Smooth muscle cell (in vitro differentiated cells): Measurements from ENCODE around the gene NKAPL. TPM values are rescaled to one million over a fixed set of nuclear protein-coding genes. Genes with fewer than 3 reads are reported as not detected.

ENCODE experiments used
- DNase-seq: peaks from one replicate; lab custom pipeline; 2025; ENCODE audit not compliant: unreplicated experiment; lab: John Stamatoyannopoulos, UW
- H2AFZ ChIP-seq: fragments of 200-600 bp; sonication (generic); 2 replicates; pipeline ENCODE4 v1.6.0; 2016; ENCODE audit warnings: antibody characterized with exemption, low read depth, mild to moderate bottlenecking
- H3F3A ChIP-seq: fragments of 200-600 bp; sonication (generic); 2 replicates; pipeline ENCODE4 v1.6.0; 2017; ENCODE audit warnings: antibody characterized with exemption, low read depth
- H3K27ac ChIP-seq: fragments of 200-600 bp; sonication (generic); 2 replicates; pipeline ENCODE4 v1.5.1; 2016; ENCODE audit warnings: low read depth, mild to moderate bottlenecking
- H3K27me3 ChIP-seq: fragments of 200-600 bp; sonication (generic); 2 replicates; pipeline ENCODE4 v1.6.1; 2016; ENCODE audit warnings: low read depth, mild to moderate bottlenecking
- H3K36me3 ChIP-seq: fragments of 200-600 bp; sonication (generic); 2 replicates; pipeline ENCODE4 v1.5.1; 2016; ENCODE audit warnings: low read depth
- H3K4me1 ChIP-seq: fragments of 200-600 bp; sonication (generic); 2 replicates; pipeline ENCODE4 v1.5.1; 2016; ENCODE audit warnings: low read depth
- H3K4me2 ChIP-seq: fragments of 200-600 bp; sonication (generic); 2 replicates; pipeline ENCODE4 v1.6.0; 2016; ENCODE audit warnings: mild to moderate bottlenecking
- H3K4me3 ChIP-seq: fragments of 200-600 bp; sonication (generic); 2 replicates; pipeline ENCODE4 v1.5.1; 2016; ENCODE audit warnings: mild to moderate bottlenecking
- H3K79me2 ChIP-seq: fragments of 200-600 bp; sonication (generic); 2 replicates; pipeline ENCODE4 v1.6.0; 2016; ENCODE audit warnings: low read depth, mild to moderate bottlenecking
- H3K9ac ChIP-seq: fragments of 200-600 bp; sonication (generic); 2 replicates; pipeline ENCODE4 v1.6.0; 2016; ENCODE audit warnings: low read depth
- H3K9me3 ChIP-seq: fragments of 200-600 bp; sonication (generic); replicated peaks from 2 replicates; pipeline ENCODE4 v1.5.1; 2016; ENCODE audit warnings: low read depth
- H4K20me1 ChIP-seq: fragments of 200-600 bp; sonication (generic); 2 replicates; pipeline ENCODE4 v1.6.0; 2016; ENCODE audit warnings: low read depth
- WGBS: methylation state at CpG from one replicate; pipeline ENCODE4 v1.1.7; 2016; ENCODE audit warnings: low lambda C conversion rate; 5-methylcytosine and 5-hydroxymethylcytosine counted together
- polyA plus RNA-seq: library from polyadenylated mRNA; unstranded; fragments of >200 nt; fragmentation: Nextera tagmentation; extraction: Ambion mirVana; gene quantifications from 2 replicates; pipeline ENCODE4 v1.2.1, GENCODE V29; 2016
- total RNA-seq: library from RNA; depleted of rRNA; stranded (reverse); fragments of >200 nt; gene quantifications from 2 replicates; pipeline ENCODE4 v1.2.3, GENCODE V29; 2014
- TF ChIP-seq, protein P1 (sequence below): fragments of 200-600 bp; sonication (generic); IDR thresholded peaks from 2 replicates; pipeline ENCODE4 v1.5.1; 2017; ENCODE audit warnings: borderline replicate concordance, mild to moderate bottlenecking, antibody characterized with exemption; ENCODE audit not compliant: insufficient read depth, poor library complexity, severe bottlenecking

The NKAPL gene
- total and polyA plus RNA-seq, 2 experiments from 2014 or later = 0.18 TPM; not detected in 1

- Histone ChIP-seq H3K79me2 (no peaks in the 10 kb centered on the region), H3K4me2 (no peak overlapping the region), H2AFZ (no peak overlapping the region), H3K9ac (no peak overlapping the region), H3K27ac (no peak overlapping the region), H3F3A (no peaks in the 10 kb centered on the region), H3K4me1 (no peaks in the 10 kb centered on the region), H3K4me3 (no peak overlapping the region), H3K27me3 (no peaks in the 10 kb centered on the region), H3K9me3 (no peaks in the 10 kb centered on the region), H3K36me3 (peaks cover 13% of the 10 kb centered on the region), H4K20me1 (no peaks in the 10 kb centered on the region)
- DNase-seq = no peak
- TF ChIP-seq, protein P1, sequence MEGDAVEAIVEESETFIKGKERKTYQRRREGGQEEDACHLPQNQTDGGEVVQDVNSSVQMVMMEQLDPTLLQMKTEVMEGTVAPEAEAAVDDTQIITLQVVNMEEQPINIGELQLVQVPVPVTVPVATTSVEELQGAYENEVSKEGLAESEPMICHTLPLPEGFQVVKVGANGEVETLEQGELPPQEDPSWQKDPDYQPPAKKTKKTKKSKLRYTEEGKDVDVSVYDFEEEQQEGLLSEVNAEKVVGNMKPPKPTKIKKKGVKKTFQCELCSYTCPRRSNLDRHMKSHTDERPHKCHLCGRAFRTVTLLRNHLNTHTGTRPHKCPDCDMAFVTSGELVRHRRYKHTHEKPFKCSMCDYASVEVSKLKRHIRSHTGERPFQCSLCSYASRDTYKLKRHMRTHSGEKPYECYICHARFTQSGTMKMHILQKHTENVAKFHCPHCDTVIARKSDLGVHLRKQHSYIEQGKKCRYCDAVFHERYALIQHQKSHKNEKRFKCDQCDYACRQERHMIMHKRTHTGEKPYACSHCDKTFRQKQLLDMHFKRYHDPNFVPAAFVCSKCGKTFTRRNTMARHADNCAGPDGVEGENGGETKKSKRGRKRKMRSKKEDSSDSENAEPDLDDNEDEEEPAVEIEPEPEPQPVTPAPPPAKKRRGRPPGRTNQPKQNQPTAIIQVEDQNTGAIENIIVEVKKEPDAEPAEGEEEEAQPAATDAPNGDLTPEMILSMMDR = no peak
- 92% methylated on average over 3 of the region's 3 CpGs for WGBS
Observed at GRCh38 chr6:28235912-28236452, 23.1 kb upstream of the NKAPL start.

DNA sequence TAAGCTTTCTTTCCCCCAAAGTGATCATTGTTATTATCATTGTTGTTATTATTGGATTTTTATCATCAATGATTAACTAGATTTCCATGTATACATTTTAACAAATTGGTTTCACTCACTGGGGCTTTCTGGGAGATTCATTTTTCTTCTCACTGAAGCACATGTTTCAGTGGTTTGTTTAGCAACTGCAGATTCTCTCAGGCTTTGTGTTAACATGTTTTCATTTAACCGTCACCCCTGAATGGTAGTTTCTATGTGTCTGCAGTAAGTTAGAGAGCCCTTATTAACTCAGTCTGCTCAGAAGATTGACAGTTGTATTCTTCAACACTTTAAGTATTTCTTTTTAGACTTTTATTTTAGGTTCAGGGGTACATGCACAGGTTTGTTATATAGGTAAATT is 19.5 kb upstream of the NKAPL start:
- Histone ChIP-seq H3K79me2 (no peaks in the 10 kb centered on the region), H2AFZ (no peak overlapping the region), H3K4me3 (no peak overlapping the region), H3K36me3 (peaks cover 6% of the 10 kb centered on the region), H3F3A (no peaks in the 10 kb centered on the region), H3K27ac (no peak overlapping the region), H3K9ac (no peak overlapping the region), H3K4me2 (no peak overlapping the region), H4K20me1 (no peaks in the 10 kb centered on the region), H3K27me3 (no peaks in the 10 kb centered on the region), H3K9me3 (no peaks in the 10 kb centered on the region), H3K4me1 (no peaks in the 10 kb centered on the region)
- no peak for DNase-seq
- TF ChIP-seq, protein P1 = no peak
- WGBS = 97% methylated on average over 1 of the region's 1 CpG

- Histone ChIP-seq H3K9me3 (no peaks in the 10 kb centered on the region), H3K4me2 (no peak overlapping the region), H3K36me3 (peaks cover 10% of the 10 kb centered on the region), H3K4me1 (no peaks in the 10 kb centered on the region), H2AFZ (no peak overlapping the region), H3K27me3 (no peaks in the 10 kb centered on the region), H3K27ac (no peak overlapping the region), H3K9ac (no peak overlapping the region), H3K4me3 (no peak overlapping the region), H4K20me1 (no peaks in the 10 kb centered on the region), H3K79me2 (no peaks in the 10 kb centered on the region), H3F3A (no peaks in the 10 kb centered on the region)
- DNase-seq = no peak
- WGBS = 92% methylated on average over 1 of the region's 1 CpG
- TF ChIP-seq, protein P1 = no peak
Observed at GRCh38 chr6:28240471-28240870, 18.6 kb upstream of the NKAPL start.

DNA sequence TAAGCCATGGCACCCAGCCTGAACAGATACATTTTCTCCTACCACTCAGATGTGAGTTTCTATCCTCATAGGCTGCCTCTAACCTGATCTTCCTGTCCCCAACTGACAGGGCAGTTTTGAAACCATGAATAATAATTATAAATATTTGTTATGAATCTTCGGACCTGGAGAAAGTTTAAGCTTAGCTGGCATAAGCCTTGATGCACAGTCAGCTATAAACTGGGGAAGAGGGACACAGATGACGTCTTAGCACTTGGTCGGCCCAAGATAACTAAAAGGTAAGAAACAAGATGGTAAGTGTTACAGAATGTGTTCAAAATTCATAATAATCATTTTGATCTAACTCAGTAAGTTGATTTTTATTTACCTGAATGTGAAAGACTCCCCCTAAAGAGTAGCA is 15.2 kb upstream of the NKAPL start:
- WGBS = 99% methylated on average over 3 of the region's 3 CpGs
- Histone ChIP-seq H3K4me2 (no peak overlapping the region), H2AFZ (no peak overlapping the region), H3K4me1 (no peaks in the 10 kb centered on the region), H3K9me3 (no peaks in the 10 kb centered on the region), H3K27ac (no peak overlapping the region), H3F3A (no peaks in the 10 kb centered on the region), H3K79me2 (no peaks in the 10 kb centered on the region), H3K36me3 (peaks cover 5% of the 10 kb centered on the region), H3K4me3 (no peak overlapping the region), H4K20me1 (no peaks in the 10 kb centered on the region), H3K27me3 (no peaks in the 10 kb centered on the region), H3K9ac (no peak overlapping the region)
- DNase-seq = no peak
- TF ChIP-seq, protein P1 = no peak
